OCI-LY1 (cell line): Measurements from ENCODE around the gene TYK2.

ENCODE experiments used
- H2AFZ ChIP-seq: fragments of 200-600 bp; sonication (generic), shearing (Covaris generic); 2 replicates; pipeline ENCODE4 v1.6.0; 2014; ENCODE audit warnings: antibody characterized with exemption, mild to moderate bottlenecking, low read length
- H3F3A ChIP-seq: fragments of 200-600 bp; sonication (generic), shearing (Covaris generic); 2 replicates; pipeline ENCODE4 v1.6.0; 2014; ENCODE audit warnings: mild to moderate bottlenecking, antibody characterized with exemption, low read length, moderate library complexity; ENCODE audit not compliant: insufficient read depth
- H3K27ac ChIP-seq: fragments of 200-600 bp; sonication (generic); 2 replicates; pipeline ENCODE4 v1.5.1; 2014; ENCODE audit warnings: low read length, mixed run types, mild to moderate bottlenecking, low read depth; ENCODE audit not compliant: poor library complexity, severe bottlenecking
- H3K27me3 ChIP-seq: fragments of 200-600 bp; sonication (generic); 2 replicates; pipeline ENCODE4 v1.6.0; 2014; ENCODE audit warnings: antibody characterized with exemption, mild to moderate bottlenecking, low read length, moderate library complexity; ENCODE audit not compliant: insufficient read depth
- H3K36me3 ChIP-seq: fragments of 200-600 bp; sonication (generic); 2 replicates; pipeline ENCODE4 v1.6.1; 2014; ENCODE audit warnings: mild to moderate bottlenecking, antibody characterized with exemption, low read length, moderate library complexity, mixed read lengths; ENCODE audit not compliant: insufficient read depth
- H3K4me1 ChIP-seq: fragments of 200-600 bp; sonication (generic); 2 replicates; pipeline ENCODE4 v1.5.1; 2014; ENCODE audit warnings: mild to moderate bottlenecking, low read length, moderate library complexity; ENCODE audit not compliant: insufficient read depth, severe bottlenecking
- H3K4me2 ChIP-seq: fragments of 200-600 bp; sonication (generic), shearing (Covaris generic); 2 replicates; pipeline ENCODE4 v1.6.1; 2014; ENCODE audit warnings: low read length
- H3K4me3 ChIP-seq: fragments of 200-600 bp; sonication (generic); 2 replicates; pipeline ENCODE4 v1.5.1; 2014; ENCODE audit warnings: low read length, low read depth, mild to moderate bottlenecking, mixed read lengths; ENCODE audit not compliant: poor library complexity, severe bottlenecking
- H3K79me2 ChIP-seq: fragments of 200-600 bp; shearing (Covaris generic); 2 replicates; pipeline ENCODE4 v1.6.1; 2016; ENCODE audit warnings: mixed run types, low read length, mixed read lengths; ENCODE audit not compliant: insufficient read depth
- H3K9ac ChIP-seq: fragments of 200-600 bp; sonication (generic), shearing (Covaris generic); 2 replicates; pipeline ENCODE4 v1.6.1; 2014; ENCODE audit warnings: mild to moderate bottlenecking, low read length, mixed read lengths
- H3K9me2 ChIP-seq: fragments of 200-600 bp; sonication (generic), shearing (Covaris generic); 2 replicates; pipeline ENCODE4 v1.6.1; 2014; ENCODE audit warnings: low read depth, mild to moderate bottlenecking, low read length, mixed read lengths
- H3K9me3 ChIP-seq: fragments of 200-600 bp; shearing (Covaris generic); 2 replicates; pipeline ENCODE4 v1.6.1; 2014; ENCODE audit warnings: low read length, mixed read lengths
- H4K20me1 ChIP-seq: fragments of 200-600 bp; sonication (generic), shearing (Covaris generic); 2 replicates; pipeline ENCODE4 v1.6.0; 2016; ENCODE audit warnings: mild to moderate bottlenecking, low read length; ENCODE audit not compliant: insufficient read depth
- EZH2 ChIP-seq: fragments of 200-600 bp; sonication (generic), shearing (Covaris generic); IDR thresholded peaks from 2 replicates; pipeline ENCODE4 v1.8.0; 2017; ENCODE audit warnings: borderline replicate concordance, mixed run types, mild to moderate bottlenecking, antibody characterized with exemption, low read length, moderate library complexity, mixed read lengths
- TF ChIP-seq, protein P1 (sequence below): fragments of 200-600 bp; sonication (generic), shearing (Covaris generic); IDR thresholded peaks from 2 replicates; pipeline ENCODE4 v1.5.1; 2017; ENCODE audit warnings: mild to moderate bottlenecking, antibody characterized with exemption, low read length, moderate library complexity, mixed read lengths

TYK2 gene

DNA sequence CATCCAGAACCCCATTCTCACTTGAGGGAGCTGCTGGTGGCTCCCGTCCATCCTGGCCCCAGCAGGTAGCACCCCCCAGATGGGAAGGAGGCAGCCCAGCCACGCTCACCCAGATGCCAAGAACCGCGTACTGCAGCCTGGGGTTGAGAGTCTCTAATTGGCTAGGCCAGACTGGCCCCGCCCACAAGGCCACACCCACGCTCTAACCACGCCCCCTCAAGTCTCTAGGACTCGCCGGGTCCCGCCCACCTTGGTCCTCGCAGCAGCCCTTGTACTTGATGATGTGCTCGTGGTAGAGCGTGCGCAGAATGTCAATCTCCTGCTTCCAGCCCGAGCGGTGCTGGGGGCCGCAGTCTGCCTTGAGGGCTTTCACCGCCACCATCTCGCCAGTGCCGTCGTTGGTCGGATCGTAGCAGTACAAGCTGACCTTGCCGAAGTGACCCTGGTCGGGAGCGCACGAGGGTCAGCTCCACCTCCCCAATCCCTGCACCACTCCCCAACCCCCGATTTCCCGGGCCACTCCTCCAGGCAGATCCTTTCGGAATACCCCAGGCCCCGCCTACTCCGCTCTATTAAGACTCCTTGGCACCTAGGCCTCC is 26.5 kb downstream of the TYK2 start:
- Histone ChIP-seq H3K4me3 (no peak overlapping the region), H3K36me3 (peaks cover 73% of the 10 kb centered on the region), H3K27ac (no peak overlapping the region), H3K4me2 (no peak overlapping the region), H3K27me3 (no peaks in the 10 kb centered on the region), H3K9ac (no peak overlapping the region), H3F3A (no peaks in the 10 kb centered on the region), H3K9me3 (no peaks in the 10 kb centered on the region), H2AFZ (no peak overlapping the region), H3K4me1 (no peaks in the 10 kb centered on the region), H3K9me2 (no peaks in the 10 kb centered on the region), H4K20me1 (no peaks in the 10 kb centered on the region), H3K79me2 (no peaks in the 10 kb centered on the region)
- TF ChIP-seq, protein P1, sequence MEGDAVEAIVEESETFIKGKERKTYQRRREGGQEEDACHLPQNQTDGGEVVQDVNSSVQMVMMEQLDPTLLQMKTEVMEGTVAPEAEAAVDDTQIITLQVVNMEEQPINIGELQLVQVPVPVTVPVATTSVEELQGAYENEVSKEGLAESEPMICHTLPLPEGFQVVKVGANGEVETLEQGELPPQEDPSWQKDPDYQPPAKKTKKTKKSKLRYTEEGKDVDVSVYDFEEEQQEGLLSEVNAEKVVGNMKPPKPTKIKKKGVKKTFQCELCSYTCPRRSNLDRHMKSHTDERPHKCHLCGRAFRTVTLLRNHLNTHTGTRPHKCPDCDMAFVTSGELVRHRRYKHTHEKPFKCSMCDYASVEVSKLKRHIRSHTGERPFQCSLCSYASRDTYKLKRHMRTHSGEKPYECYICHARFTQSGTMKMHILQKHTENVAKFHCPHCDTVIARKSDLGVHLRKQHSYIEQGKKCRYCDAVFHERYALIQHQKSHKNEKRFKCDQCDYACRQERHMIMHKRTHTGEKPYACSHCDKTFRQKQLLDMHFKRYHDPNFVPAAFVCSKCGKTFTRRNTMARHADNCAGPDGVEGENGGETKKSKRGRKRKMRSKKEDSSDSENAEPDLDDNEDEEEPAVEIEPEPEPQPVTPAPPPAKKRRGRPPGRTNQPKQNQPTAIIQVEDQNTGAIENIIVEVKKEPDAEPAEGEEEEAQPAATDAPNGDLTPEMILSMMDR, result no peak
- no peak for TF ChIP-seq EZH2

DNA sequence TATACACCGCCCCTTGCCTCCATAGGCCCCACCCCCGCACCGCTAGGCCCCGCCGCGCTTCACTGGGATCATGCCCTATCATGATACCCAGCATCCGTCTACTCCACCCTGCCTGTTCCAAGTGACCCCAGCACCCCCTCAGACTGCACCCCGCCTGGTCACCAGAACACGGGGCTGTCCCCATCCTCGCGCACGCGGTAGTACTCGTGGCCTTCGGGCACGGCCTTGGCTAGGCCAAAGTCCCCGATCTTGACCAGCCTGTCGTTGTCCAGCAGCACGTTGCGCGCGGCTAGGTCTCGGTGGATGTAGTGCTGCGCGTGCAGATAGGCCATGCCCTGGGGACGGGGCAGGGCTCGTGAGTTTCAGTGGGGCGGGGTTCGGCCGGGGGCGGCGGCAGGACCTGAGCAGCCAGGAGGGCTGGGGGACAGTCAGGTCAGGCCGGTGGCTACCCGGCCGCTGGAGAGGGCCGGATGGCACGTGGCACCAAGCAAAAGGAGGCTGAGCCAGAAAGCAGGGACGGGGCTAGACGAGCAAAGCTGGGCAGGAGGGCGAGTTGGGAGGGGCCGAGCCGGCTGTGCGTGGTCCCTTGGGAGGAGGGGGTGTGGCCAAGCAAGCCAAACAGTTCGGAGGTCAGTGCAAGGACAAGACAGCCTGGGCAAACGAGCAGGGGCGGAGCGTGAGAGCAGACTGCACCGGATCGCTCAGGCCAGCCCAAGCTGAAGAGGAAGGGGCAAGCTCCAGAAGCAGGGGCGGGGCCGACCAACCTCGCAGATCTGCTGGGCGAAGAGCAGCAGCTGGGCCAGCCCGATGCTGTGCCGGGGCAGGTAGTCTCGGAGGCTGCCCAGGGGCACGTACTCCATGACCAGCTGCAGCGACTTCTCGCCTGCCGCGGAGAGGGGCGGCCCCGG is 27.4 kb downstream of the TYK2 start:
- Histone ChIP-seq H3K4me2 (no peak overlapping the region), H4K20me1 (no peaks in the 10 kb centered on the region), H3K27me3 (no peaks in the 10 kb centered on the region), H3F3A (no peaks in the 10 kb centered on the region), H3K9ac (no peak overlapping the region), H3K9me3 (no peaks in the 10 kb centered on the region), H3K79me2 (no peaks in the 10 kb centered on the region), H3K4me3 (no peak overlapping the region), H3K27ac (no peak overlapping the region), H2AFZ (no peak overlapping the region), H3K36me3 (peaks cover 68% of the 10 kb centered on the region), H3K9me2 (no peaks in the 10 kb centered on the region), H3K4me1 (no peaks in the 10 kb centered on the region)
- TF ChIP-seq, protein P1, result no peak
- TF ChIP-seq EZH2, result no peak

DNA sequence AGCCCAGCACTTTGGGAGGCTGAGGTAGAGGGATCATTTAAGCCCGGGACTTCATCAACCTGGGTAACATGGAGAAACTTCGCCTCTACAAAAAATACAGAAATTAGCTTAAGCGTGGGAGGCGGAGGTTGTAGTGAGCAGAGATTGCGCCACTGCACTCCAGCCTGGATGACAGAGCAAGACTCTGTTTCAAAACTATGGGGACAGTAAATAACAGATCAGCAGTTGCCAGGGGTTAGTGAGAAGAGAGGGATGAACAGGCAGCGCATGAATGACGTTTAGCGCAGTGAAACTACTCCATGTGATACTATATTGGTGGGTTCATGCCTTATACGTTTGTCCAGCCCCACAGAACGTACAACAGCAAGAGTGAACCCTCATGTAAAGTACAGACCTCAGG is 33.9 kb downstream of the TYK2 start:
- Histone ChIP-seq H3K9me3 (no peaks in the 10 kb centered on the region), H3K36me3 (peaks cover 18% of the 10 kb centered on the region), H3F3A (no peaks in the 10 kb centered on the region), H3K4me2 (no peak overlapping the region), H3K4me1 (no peaks in the 10 kb centered on the region), H3K27ac (no peak overlapping the region), H3K79me2 (no peaks in the 10 kb centered on the region), H3K9ac (no peak overlapping the region), H2AFZ (no peak overlapping the region), H3K4me3 (no peak overlapping the region), H4K20me1 (no peaks in the 10 kb centered on the region), H3K9me2 (no peaks in the 10 kb centered on the region), H3K27me3 (no peaks in the 10 kb centered on the region; the same call in 1 of the 2 replicates)
- no peak for TF ChIP-seq EZH2
- TF ChIP-seq, protein P1, result no peak
